Hepatic stellate cell (primary cell): Measurements from ENCODE around the gene RPH3AL.
"Not testable (repeated sequence)": the region's sequence is repeated elsewhere in the genome, so short reads cannot be mapped to it uniquely, and the experiment has no call there.

Experiments
- DNase-seq: peaks from one replicate; pipeline ENCODE4 v3.0.0; 2011; ENCODE audit warnings: low spot score

Gene RPH3AL

DNA sequence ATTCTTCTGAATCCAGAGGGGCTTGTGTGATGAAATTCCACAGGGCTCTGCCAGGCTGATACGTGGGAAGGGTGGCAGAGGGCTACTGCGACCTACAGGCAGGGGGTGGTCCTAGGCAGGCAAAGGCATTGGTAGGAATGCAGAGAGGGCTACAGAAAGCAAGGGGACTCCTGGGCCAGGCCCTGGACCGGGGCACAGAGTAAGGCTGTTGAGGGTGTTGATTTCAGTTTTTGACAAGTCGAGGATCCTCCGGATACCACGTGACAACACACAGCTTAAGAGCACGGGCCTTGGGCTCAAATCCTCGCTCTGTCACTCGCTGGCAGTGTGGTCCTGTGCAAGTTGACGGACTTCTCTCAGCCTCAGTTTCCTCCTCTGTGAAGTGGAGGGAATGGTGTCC is 152.0 kb downstream of the RPH3AL start:
- no peak for DNase-seq

DNA sequence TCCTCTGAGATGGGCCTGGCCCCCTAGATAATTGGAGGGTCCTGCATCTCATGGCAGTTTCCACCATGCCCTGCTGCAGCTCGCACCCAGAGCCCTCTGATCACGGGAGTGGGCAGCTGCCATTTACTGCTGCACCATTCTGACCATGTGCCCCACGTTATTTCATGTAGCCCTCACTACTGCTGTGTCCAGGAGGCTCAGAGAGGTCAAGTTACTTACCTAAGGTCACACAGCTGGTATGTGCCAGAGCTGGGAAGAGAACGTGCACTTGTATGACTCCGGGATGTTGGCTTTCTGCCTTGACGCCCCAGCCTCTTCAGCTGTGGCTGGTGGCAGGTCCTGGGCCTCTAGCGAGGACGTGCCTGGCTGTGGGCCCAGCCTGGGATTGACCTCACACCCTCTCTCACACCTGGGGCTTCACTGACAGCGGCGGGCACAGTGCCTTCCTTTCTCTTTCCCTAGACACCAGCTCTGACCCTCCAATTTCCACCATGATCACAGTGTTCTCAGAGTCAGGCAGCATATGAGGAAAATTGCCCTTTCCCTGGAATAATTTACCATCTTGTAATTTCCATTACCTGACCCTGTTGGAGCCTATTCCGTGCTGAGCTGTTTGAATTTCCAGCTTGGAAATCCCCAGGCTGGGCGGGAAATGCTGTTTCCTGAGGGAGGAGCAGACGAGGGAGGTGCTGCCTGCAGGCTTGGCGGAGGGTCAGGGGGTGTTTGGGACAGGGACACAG is 152.6 kb downstream of the RPH3AL start:
- DNase-seq: no peak

DNA sequence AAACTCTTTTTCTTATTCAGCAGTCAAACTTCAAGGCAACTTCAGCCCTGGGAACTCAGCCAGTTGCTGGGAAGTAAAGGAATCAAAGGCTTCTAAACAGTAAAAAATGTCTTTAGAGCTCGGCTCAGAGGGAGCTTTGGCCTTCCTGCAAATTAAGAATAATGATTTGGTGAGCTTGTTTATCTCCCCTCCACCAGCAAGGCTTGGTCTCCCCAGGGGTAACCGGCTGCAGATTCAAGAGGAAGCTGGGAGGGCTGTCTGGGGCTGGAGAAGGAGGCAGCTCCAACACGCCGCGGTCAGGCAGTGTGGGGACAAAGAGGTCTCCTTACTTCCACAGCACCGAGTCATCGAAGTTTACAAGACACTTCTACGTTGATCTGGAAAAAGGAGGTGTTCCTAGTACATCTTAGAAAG is 153.4 kb downstream of the RPH3AL start:
- DNase-seq: no peak

DNA sequence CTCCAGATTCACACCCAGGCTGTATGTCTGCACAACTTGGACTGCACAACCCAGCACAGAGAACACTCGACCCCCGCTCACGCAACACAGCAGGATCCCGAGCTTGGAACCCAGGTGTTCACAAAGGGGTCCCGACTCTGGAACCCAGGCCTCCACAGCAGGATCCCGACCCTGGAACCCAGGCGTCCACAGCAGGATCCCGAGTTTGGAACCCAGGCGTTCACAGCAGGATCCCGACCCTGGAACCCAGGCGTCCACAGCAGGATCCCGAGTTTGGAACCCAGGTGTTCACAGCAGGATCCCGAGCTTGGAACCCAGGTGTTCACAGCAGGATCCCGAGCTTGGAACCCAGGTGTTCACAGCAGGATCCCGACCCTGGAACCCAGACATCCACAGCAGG is 154.4 kb downstream of the RPH3AL start:
- DNase-seq: not testable (repeated sequence)

DNA sequence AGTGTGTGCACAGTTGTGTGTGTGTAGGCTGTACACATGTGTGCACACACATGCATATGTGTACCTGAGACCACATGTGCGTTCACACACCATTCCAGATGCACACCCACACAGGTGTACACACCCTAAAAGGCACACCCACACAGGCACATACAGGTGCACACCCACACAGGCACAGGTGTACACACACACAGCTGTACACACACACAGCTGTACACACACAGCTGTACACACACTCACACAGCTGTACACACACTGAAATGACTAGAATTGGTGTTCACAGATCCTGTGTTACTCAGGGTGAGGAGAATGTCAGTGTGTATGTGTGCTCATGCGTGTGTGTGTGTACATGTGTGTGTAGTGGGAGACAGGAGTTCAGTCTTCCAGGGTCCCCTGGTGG is 155.3 kb downstream of the RPH3AL start:
- no peak for DNase-seq

DNA sequence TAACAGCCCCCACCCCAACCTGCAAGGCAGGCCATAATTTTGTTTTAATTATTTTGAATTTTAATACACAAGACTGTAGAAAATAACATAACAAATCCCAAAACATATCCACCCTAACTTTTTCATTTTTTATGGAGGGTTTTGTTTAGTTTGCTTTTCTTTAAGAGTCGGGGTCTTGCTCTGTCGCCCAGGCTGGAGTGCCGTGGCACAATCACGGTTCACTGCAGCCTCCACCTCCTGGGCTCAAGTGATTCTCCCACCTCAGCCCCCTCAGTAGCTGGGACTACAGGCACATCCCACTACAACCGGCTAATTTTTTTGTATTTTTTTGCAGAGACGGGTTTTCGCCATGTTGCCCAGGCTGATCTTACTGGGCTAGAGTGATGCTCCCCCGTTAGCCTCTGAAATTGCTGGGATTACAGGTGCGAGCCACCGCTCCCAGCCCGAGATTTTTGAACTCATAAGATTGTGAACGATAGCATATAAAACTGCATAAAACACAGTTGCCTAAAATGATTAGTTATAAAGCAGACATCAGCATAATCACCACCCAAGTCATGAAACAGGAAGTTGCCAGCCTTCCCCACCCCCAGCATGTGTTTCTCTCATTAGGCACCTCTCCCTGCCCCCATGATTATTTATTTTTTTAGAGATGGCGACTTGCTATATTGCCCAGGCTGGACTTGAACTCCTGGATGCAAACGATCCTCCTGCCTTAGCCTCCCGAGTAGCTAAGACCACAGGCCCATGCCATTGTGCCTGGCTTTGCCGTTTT is 157.6 kb downstream of the RPH3AL start:
- DNase-seq: no peak

DNA sequence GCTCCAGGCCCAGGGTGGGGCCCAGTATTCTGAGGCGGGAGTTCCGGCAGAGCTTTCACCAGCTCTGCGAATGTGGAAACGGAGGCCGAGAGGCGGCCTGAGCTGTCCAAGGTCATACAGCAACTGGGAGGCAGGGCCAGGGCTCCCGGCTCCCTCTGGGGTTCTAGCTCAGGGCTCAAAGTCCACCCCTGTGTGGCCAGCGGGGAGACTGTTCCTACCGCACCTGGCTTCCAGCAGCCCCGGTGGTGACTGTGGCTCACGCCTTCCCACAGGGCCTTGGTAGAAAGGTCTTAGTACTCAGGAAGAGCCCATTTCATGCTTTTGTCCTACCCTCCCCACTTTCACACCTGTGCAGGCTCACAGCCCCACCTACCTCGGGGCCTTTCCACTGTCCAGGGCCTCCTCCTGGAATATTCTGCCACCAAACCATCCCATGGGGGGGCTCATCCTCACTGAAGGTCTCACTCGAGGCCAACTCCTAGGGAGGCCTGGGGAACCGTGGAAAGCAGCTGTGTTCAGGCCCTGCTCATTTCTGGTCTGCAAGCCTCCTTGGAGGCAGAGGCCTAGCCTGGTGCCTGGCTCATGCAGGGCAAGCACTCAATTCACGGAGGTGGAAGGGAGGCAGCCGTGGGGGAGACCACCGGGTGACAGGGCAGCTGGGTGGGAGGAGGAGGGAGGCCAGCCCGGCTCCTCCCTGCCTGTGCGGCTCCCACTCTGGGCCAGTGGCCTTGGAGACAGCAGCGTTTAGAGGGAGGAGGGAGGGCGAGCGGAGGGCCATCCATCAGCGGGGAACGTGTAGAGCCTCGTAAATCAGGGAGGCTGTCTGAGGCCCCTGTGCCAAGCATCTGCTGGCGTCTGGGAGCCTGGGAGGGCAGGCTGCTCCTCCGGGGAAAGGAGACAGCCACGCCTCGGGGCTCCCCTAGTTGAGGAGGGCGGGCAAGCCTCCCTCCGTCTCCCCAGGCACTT is 158.5 kb downstream of the RPH3AL start:
- no peak for DNase-seq

DNA sequence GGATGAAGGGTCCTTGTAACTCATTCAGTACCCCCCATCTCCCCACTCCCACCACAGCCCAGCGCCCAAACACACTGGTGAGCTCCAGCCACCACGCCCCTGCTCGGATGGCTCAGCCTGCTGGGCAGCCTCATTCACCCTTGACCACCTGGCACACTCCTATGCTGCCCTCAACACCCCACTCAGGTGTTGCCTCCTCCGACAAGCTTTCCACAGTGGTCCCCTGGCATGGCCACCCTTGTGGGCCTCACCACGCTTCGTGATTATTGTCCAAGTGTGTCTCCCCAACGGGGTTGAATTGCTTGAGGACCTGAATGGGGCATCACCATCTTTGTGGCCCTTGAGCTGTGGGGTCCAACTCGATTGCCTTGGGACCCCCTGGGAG is 159.2 kb downstream of the RPH3AL start:
- no peak for DNase-seq

DNA sequence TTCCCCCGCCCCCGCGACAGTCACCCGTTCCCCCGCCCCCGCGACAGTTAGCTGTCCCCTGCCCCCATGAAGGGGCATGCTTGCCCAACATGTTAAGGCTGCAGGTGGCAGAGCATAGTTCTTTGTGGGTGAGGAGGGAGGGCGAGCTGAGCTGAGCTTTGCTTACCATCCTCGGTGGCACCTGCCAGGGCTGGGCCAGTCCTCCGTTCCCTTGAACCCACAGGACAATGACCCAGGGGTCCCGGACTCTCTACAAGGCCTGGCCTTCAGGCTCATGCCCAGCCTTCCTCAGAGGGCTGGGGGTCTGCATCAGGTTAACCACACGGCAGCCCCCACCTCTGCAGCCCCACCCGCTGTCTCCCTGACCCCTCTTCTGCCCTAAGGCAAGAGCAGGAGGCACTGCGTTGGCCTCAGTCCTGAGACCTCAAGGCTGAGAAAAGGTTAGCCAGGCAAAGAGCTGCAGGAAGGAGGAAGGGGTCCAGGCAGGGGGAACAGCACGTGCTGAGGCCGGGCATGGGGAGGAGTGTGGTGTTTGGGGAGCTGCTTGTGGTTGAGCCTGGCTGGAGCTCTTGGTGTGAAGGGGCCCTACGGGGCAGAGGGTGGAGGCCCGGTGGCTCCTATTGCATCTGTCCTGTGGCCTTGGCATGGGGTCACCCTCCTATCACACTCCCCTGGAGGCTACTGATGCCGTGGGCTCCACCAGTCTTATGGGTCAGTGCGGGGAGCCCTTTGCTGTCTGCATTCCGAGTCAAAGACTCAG is 159.8 kb downstream of the RPH3AL start:
- no peak for DNase-seq

DNA sequence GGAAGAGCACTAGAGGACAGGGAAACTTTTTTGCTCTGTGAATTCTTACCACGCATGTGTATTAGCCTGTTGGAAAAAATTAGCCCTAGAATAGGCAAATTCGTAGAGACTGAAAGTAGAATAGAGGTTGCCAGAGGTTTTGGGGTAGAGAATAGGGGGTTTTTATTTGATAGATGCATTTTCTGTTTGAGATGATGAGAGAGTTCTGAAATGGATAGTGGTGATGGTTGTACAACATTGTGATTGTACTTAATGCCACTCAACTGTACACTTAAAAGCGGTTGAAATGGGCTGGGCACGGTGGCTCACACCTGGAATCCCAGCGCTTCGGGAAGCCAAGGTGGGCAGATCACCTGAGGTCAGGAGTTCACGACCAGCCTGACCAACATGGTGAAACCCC is 163.2 kb downstream of the RPH3AL start:
- no peak for DNase-seq

DNA sequence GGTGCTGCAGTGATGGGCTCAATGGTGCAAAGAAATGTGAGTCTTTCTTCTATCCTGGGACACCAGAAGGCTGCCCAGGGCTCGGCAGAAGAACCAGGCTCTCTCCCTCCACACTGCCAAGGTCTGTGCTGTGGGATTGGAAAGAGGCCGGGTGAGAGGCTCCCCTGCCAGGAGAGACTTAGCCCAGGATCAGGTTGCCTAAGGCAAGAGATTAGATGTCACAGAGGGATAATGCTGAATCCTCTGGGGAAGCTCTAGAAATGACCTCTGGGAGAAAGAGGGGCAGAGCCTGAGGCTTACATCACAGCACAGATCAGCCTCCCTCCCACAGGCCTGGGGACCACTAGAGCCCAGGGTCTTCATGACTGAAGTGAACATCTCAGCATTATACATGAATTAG is 165.5 kb downstream of the RPH3AL start:
- no peak for DNase-seq

DNA sequence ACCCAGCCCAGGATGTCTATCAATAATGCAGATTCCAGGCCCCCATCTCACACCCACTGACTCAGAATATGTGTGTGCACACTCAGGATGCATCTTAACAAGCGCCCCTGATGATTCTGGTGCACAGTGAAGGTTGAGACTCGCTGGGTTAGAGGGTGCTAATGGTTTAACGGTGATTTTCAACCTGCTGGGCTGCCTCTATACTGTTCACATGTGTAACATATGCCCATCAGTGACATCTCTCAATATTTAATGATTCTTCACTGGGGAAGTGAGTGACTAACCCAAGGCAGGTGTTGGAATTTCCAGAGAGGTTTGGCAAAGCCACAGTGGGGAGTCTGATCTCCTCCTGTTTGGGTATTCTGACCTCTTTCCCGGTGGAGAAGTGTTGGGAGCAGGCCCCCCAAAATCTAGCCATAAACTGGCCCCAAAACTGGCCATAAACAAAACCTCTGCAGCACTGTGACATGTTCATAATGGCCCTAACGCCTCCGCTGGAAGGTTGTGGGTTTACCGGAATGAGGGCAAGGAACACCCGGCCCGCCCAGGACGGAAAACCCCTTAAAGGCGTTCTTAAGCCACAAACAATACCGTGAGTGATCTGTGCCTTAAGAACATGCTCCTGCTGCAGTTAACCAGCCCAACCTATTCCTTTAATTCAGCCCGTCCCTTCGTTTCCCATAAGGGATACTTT is 167.0 kb downstream of the RPH3AL start:
- no peak for DNase-seq

DNA sequence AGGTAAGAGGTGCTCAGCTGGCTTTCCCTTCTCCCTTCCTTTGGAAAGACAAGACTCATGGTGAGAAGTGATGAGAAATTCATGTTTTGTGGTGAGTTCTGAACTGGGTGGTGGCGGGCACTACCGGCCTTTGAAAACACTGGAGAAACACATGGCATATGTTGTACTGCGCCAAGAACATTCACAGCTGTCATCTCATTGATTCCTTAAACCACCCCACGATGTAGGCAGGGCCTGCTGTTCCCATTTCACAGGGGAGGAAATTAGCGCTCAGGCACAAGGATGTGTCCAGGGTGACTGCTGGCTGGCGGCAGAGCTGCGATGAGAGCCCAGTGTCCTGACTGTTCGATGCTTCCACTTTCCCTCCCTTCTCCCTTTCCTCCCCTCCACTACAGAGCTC is 169.6 kb downstream of the RPH3AL start:
- DNase-seq: no peak

DNA sequence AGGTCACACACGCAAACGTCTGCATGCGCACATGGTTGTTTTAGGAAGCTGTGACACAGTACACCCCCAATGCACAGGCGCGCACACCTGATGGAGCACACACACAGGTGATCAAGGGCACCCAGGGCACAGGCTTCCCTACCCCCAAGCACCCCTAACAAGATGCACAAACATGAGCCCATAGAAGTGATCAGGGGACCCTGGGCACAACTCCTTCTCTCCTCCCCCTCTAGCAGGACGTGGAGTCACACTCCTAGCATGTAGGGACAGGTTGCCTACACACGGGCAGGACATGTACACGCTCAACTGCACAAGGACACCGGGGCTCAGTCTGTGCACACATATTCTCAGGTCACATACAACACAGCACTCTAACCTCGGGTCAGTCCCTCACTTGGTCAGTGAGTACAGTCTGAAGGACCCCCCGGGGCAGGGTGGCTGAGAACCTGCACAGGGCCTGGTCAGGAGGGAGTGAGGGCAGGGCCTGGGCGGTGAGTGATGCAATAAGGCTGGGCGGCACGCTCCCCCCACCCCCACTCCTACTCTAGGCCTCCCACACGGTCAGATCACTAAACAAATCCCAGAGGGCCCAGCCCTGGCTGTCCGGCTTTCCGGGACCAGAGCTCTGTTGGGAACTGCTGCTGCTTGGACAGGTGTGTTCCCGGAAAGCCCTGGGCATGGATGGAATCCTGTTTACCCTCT is 170.4 kb downstream of the RPH3AL start:
- no peak for DNase-seq

DNA sequence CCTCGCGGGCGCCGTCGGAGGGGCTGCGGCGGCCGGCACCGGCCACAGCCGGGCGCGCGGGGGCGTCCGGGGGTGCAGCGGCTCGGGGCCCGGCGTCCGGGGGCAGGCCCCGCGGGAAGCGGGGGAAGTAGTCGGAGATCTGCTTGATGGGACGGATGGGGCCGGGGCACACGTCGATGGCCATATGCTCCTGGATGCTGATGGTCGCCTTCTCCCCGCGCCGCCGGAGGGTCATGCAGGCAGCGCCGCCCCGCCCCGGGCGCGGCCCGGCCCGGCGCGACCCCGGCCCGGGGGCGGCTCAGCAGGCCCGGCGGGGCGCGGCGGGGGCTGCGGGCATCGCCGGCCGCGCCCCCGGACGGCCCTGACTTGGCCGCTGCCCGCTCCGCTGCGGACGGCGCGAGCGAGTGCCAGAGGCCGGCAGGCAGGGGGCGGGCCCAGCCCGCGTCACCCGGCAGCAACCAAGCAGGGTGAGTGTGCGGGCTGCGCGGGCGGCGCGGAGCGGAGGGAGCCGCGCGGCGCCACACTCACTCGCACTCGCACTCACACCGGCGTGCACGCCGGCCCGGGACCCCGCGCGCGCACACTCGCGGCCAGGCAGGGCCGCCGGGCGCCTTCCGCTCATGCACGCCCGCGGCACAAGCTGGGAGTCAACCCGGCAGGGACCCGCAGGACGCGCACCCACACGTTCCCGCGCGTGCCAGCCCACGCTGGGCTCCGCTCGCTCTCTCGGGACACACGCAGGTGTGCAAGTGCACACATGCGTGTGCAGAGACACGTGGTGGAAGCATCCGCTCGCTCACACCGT is 171.2 kb downstream of the RPH3AL start, which contains the start of gene DOC2B:
TSS of gene DOC2B (minus strand) at position 406 of the 805 bp plus-strand sequence. CDS start at position 235, 171 bp downstream.
- DNase-seq: peak; percentile 68

DNA sequence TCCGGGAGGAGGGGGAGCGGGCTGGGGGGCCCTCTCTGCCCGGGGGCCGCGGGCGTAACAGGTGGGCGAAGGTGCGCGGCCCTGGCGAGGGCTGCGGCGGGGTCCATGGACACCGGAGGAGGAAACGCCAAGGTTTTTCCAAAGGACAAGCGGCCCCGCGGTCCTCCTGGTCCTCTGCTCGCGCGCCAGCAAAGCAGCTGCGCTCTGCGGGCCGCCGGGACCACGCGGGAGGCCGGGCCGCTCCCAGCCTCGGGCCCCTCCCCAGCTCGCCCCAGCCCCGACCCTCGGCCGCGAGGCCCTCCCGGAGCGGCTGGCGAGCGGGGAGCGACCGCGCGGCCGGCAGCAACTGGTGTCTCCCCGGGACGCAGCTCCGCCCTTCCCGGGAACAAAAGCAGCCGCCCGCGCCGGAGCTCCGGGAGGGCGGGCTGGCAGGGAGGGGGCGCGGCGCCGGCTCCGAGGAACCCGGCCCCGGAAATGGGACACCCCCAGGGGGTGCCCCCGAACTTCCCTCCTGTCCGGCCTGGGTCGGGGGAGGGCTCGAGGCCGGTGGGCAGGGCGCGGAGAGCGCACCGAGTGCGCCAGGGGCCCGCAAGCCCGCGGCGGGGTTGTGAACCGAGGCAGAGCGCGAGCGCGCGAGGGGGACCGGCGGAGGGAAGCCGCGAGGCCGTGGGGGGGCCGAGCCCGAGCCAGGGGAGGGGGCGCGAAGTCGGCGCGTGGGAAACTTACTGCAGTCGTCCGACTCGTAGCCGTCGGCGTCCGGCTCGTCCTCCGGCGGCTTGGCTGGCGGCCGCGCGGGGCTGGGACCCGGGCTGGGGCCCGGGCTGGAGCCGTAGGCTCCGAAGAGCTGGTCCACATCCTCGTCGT is 172.0 kb downstream of the RPH3AL start:
- no peak for DNase-seq

DNA sequence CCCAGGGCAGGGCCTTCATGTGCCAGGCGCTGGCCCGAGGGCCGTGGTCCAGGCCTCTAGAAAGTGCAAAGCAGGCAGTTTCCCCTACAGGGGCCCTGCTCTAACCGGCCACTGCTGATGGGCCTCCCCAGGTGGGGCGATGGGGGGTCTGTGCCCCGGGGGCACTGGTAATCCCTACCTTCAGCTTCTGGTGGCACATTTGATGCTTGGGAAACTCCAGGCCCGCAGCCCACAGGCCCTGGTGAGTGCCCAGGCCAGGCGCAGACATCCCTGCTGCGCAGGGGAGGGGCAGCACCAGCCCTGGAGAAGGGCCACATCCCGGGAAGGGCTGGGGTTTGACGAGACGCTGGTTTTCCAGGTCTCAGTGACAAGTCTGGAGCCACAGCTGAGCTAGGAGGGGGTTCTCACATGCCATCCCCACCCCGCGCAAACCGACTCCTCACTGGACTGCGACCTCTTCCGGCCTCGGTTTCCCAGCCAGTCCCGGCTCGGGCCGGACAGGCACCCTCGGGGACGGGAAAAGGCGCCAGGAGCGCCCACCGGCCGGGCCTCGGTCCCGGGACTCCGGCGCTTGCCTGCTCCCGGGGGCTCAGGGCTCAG is 172.7 kb downstream of the RPH3AL start:
- no peak for DNase-seq

DNA sequence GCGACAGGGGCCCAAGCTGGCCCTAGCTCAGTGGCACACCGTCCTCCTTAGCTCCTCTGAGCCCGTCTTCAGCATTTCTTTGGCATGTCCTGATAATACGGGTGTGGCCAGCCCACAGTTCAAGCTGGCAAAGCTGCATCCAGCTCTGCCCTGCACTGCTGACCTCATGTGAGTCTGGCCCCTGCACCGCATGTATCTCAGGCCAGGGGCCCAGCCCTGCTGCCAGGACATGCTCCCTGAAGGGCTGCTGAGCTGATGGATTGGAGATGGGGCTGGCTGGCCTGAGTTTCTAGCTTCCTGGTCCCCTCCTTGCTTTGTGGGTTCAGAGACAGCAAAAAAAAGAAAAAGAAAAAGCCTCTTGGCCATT is 173.6 kb downstream of the RPH3AL start:
- no peak for DNase-seq
